Stomach (tissue), 4 donors: ENCODE measurements around the gene DBNL.

Experiments used
- EP300 ChIP-seq: sonication (generic); formaldehyde crosslinking; IDR thresholded peaks from one replicate; pipeline ENCODE4 v1.6.1; 2017; ENCODE audit warnings: antibody characterized with exemption
- POLR2A ChIP-seq, 4 donors: fragments of 450-650 bp; IDR thresholded peaks; one replicate each; pipeline ENCODE4 v1.6.1; 2016; ENCODE audit warnings: antibody characterized with exemption in 4 of 4, control low read depth in 2 of 4, mild to moderate bottlenecking in 1 of 4, moderate library complexity in 1 of 4
- TF ChIP-seq, protein P1 (sequence below), 7 experiments: fragments of 450-650 bp in 4 of 7; fragments of 200-600 bp in 3 of 7; sonication (generic) in 3 of 7; IDR thresholded peaks; one replicate each; pipeline ENCODE4 v1.5.1; 2016 to 2019; ENCODE audit warnings: antibody characterized with exemption in 7 of 7, control low read depth in 2 of 7, mild to moderate bottlenecking in 1 of 7

DNA sequence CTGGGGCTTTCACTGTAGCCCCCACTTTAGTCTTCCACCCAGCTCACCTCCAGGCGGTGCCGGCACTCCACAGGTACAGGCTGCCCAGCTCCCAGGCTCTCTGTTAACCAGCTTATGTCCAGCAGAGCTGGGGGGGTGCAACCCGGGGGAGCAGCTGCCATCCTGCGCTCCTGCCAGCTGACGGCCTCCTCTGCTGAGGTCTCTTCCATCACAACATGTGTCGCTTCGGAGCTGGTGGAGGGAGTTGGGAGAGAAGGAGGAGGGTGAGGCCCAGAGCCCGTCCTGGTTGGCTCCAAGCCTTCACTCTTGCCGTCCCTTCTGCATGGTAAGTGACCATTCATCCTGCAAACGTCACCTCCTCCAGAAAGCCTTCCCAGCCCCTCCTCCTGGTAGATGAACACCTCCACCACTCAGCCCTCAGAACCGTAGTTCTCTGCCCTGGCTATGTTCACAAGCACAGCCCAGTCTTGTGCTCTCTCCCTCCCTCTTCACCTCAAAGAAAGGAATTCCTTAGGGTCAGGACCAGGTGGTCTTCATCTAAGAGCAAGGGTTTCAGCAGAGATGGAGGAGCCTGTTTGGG, 36.3 kb downstream of the DBNL start:
- TF ChIP-seq POLR2A (IDR thresholded peaks at IDR 0.05), result no peak
- TF ChIP-seq, protein P1, sequence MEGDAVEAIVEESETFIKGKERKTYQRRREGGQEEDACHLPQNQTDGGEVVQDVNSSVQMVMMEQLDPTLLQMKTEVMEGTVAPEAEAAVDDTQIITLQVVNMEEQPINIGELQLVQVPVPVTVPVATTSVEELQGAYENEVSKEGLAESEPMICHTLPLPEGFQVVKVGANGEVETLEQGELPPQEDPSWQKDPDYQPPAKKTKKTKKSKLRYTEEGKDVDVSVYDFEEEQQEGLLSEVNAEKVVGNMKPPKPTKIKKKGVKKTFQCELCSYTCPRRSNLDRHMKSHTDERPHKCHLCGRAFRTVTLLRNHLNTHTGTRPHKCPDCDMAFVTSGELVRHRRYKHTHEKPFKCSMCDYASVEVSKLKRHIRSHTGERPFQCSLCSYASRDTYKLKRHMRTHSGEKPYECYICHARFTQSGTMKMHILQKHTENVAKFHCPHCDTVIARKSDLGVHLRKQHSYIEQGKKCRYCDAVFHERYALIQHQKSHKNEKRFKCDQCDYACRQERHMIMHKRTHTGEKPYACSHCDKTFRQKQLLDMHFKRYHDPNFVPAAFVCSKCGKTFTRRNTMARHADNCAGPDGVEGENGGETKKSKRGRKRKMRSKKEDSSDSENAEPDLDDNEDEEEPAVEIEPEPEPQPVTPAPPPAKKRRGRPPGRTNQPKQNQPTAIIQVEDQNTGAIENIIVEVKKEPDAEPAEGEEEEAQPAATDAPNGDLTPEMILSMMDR (IDR thresholded peaks at IDR 0.05), result no peak
- TF ChIP-seq EP300, result no peak
